ENCODE results near the gene EVPL. TPM values are rescaled to one million over a fixed set of nuclear protein-coding genes. Genes with fewer than 3 reads are reported as not detected.

EVPL gene
- total and polyA plus RNA-seq, 2 of the 13 experiments (the other 11 are each of a cell fraction or from before 2014, with no cell fraction given), result 2.1 to 8.2 TPM

DNA sequence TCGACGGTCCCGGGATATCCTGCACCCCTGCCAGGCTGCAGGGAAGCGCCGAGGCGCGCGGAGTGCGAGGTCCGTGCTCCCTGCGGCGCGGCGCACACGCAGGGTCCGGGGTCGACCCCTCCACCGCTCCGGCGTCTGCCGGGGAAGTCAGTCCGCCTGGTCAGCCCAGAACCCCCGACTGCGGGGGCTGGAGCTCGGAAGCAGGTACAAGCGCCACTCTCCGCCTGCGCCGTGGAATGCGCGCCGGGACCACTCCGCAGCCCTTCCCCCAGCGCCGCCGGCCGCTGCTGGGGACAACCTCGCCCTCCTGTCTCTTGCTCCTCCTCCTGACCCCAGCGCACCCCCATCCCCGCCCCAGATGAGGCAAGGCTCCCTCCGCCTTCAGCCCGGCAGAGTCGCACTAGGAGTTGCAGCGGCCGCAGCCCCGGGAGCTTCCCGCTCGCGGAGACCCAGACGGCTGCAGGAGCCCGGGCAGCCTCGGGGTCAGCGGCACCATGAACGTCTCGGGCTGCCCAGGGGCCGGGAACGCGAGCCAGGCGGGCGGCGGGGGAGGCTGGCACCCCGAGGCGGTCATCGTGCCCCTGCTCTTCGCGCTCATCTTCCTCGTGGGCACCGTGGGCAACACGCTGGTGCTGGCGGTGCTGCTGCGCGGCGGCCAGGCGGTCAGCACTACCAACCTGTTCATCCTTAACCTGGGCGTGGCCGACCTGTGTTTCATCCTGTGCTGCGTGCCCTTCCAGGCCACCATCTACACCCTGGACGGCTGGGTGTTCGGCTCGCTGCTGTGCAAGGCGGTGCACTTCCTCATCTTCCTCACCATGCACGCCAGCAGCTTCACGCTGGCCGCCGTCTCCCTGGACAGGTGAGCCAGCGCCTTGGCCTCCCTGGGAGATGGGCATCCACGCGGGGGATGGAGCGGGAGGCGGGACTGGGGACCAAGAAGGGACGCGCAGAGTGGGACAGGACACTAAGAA is 47.6 kb upstream of the EVPL start, which contains the start of gene GALR2 (continued):
- peak; percentile 40; the same call in 1 of the 2 replicates for TF ChIP-seq GABPB1 (CRISPR knock-in tag; IDR thresholded peaks at IDR 0.05)
- TF ChIP-seq ZNF276 (CRISPR knock-in tag; IDR thresholded peaks at IDR 0.05; ENCODE audit: low read depth), result no peak
- TF ChIP-seq CENPBD1 (CRISPR knock-in tag; IDR thresholded peaks at IDR 0.05; ENCODE audit: borderline replicate concordance, low read depth), result no peak
- no peak for TF ChIP-seq FOSL1 (CRISPR knock-in tag; IDR thresholded peaks at IDR 0.05; ENCODE audit: borderline replicate concordance)
- 0 out of 2 replicates have a peak, but pooled peaks have one; percentile 65 for TF ChIP-seq MTA1 (CRISPR knock-in tag; IDR thresholded peaks at IDR 0.05; ENCODE audit: borderline replicate concordance)
- TF ChIP-seq SNAI1 (CRISPR knock-in tag; IDR thresholded peaks at IDR 0.05; ENCODE audit: borderline replicate concordance), result 0 out of 2 replicates have a peak, but pooled peaks have one; percentile 58
- no peak for TF ChIP-seq ZBTB44 (CRISPR knock-in tag; IDR thresholded peaks at IDR 0.05)
- peak; percentile 21; the same call in 1 of the 2 replicates for TF ChIP-seq THAP9 (CRISPR knock-in tag; IDR thresholded peaks at IDR 0.05; ENCODE audit: borderline replicate concordance)
- TF ChIP-seq ZBTB3 (CRISPR knock-in tag; IDR thresholded peaks at IDR 0.05; ENCODE audit: borderline replicate concordance, low read depth), result no peak
- TF ChIP-seq, protein P1, sequence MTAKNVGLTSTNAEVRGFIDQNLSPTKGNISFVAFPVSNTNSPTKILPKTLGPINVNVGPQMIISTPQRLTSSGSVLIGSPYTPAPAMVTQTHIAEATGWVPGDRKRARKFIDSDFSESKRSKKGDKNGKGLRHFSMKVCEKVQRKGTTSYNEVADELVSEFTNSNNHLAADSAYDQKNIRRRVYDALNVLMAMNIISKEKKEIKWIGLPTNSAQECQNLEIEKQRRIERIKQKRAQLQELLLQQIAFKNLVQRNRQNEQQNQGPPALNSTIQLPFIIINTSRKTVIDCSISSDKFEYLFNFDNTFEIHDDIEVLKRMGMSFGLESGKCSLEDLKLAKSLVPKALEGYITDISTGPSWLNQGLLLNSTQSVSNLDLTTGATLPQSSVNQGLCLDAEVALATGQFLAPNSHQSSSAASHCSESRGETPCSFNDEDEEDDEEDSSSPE (CRISPR knock-in tag; IDR thresholded peaks at IDR 0.05), result peak; percentile 32; the same call in 1 of the 2 replicates
- no peak for TF ChIP-seq TCF7L2 (IDR thresholded peaks at IDR 0.05; ENCODE audit: low read depth, low read length)
- 0 out of 2 replicates have a peak, but pooled peaks have one; percentile 35 for TF ChIP-seq PITX1 (CRISPR knock-in tag; IDR thresholded peaks at IDR 0.05)

Data from HepG2 (cell line).